ENCODE measurements around the gene NLRC5.

Gene NLRC5

DNA sequence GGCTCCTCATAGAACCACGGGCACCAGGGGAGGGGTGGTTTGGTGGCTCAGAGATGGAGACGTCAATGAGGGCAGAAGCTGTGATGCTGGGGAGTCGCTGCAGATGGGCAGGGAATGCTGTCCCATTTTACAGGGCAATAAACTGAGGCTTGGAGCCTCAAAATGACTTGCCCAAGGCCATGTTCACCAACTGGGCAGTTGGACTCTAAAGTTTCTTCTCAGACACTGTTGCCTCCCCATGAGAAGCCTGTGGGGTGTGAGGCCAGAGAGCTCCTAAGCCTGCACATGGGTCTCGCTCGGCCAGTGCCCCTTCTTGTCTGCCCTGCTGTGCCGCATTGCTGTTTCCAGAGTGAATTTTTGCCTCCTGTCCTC is 141.6 kb downstream of the NLRC5 start:
- no peak overlapping the region for H3K27ac ChIP-seq (ENCODE audit: low read depth, low read length)
- no peaks in the 10 kb centered on the region for H3F3A ChIP-seq (ENCODE audit: control insufficient read depth, insufficient read depth)
- H3K36me3 ChIP-seq (ENCODE audit: control insufficient read depth, low read length): no peaks in the 10 kb centered on the region
- no peaks in the 10 kb centered on the region for H3K79me2 ChIP-seq (ENCODE audit: control insufficient read depth, low read length)
- no peaks in the 10 kb centered on the region for H3K9me2 ChIP-seq (replicated peaks; ENCODE audit: control insufficient read depth, low read length)
- peaks cover 20% of the 10 kb centered on the region for H3K4me1 ChIP-seq (ENCODE audit: control insufficient read depth, low read length)
- H3K9me3 ChIP-seq (ENCODE audit: control insufficient read depth, insufficient read depth, low read length): no peaks in the 10 kb centered on the region
- no peaks in the 10 kb centered on the region for H4K20me1 ChIP-seq (ENCODE audit: control insufficient read depth, insufficient read depth, low read depth, low read length)
- TF ChIP-seq, protein P1, sequence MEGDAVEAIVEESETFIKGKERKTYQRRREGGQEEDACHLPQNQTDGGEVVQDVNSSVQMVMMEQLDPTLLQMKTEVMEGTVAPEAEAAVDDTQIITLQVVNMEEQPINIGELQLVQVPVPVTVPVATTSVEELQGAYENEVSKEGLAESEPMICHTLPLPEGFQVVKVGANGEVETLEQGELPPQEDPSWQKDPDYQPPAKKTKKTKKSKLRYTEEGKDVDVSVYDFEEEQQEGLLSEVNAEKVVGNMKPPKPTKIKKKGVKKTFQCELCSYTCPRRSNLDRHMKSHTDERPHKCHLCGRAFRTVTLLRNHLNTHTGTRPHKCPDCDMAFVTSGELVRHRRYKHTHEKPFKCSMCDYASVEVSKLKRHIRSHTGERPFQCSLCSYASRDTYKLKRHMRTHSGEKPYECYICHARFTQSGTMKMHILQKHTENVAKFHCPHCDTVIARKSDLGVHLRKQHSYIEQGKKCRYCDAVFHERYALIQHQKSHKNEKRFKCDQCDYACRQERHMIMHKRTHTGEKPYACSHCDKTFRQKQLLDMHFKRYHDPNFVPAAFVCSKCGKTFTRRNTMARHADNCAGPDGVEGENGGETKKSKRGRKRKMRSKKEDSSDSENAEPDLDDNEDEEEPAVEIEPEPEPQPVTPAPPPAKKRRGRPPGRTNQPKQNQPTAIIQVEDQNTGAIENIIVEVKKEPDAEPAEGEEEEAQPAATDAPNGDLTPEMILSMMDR (IDR thresholded peaks at IDR 0.05; ENCODE audit: low read depth, low read length, poor library complexity, severe bottlenecking): no peak
- no peak for TF ChIP-seq EZH2phosphoT487 (IDR thresholded peaks at IDR 0.05; ENCODE audit: borderline replicate concordance, low read length)
- no peak overlapping the region for H3K4me2 ChIP-seq (ENCODE audit: low read length)
- H3K4me3 ChIP-seq (ENCODE audit: low read length): no peak overlapping the region
- no peaks in the 10 kb centered on the region for H3K27me3 ChIP-seq (ENCODE audit: control insufficient read depth, low read length)

DNA sequence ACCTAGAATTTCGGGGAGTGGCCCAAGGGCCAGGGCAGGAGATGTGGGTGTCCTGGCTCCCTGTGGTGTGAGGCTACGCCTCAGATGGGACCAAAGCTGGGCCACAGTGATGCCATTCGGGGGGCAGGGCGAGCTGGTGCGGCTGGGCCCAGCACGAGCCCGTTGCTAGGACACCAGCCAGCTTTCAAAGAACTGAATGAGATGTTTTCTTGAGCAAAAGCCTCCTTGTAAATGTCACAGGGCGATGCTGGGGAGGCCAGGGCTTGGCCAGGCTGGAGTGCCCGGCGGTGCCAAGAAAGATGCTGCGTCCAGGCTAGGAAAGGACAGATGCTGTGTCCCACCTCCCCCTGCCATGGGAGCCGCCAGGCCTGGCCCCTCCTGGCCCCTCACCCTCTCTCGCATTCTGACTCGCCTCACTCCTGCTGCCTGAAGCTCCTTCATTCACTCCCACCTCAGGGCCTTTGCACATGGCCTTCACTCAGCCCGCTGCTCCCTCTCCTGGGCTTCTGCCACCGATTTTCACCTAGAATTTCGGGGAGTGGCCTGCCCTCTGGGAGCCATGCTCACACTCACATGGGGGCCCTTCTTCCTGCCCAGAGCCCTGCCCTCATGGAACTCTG is 142.1 kb downstream of the NLRC5 start:
- no peaks in the 10 kb centered on the region for H3F3A ChIP-seq (ENCODE audit: control insufficient read depth, insufficient read depth)
- no peak overlapping the region for H3K27ac ChIP-seq (ENCODE audit: low read depth, low read length)
- H3K9me2 ChIP-seq (replicated peaks; ENCODE audit: control insufficient read depth, low read length): no peaks in the 10 kb centered on the region
- no peaks in the 10 kb centered on the region for H3K79me2 ChIP-seq (ENCODE audit: control insufficient read depth, low read length)
- H4K20me1 ChIP-seq (ENCODE audit: control insufficient read depth, insufficient read depth, low read depth, low read length): no peaks in the 10 kb centered on the region
- no peaks in the 10 kb centered on the region for H3K27me3 ChIP-seq (ENCODE audit: control insufficient read depth, low read length)
- peaks cover 25% of the 10 kb centered on the region for H3K4me1 ChIP-seq (ENCODE audit: control insufficient read depth, low read length)
- no peak overlapping the region for H3K4me2 ChIP-seq (ENCODE audit: low read length)
- no peaks in the 10 kb centered on the region for H3K36me3 ChIP-seq (ENCODE audit: control insufficient read depth, low read length)
- H3K4me3 ChIP-seq (ENCODE audit: low read length): no peak overlapping the region
- no peak for TF ChIP-seq EZH2phosphoT487 (IDR thresholded peaks at IDR 0.05; ENCODE audit: borderline replicate concordance, low read length)
- TF ChIP-seq, protein P1 (IDR thresholded peaks at IDR 0.05; ENCODE audit: low read depth, low read length, poor library complexity, severe bottlenecking): no peak
- no peaks in the 10 kb centered on the region for H3K9me3 ChIP-seq (ENCODE audit: control insufficient read depth, insufficient read depth, low read length)

DNA sequence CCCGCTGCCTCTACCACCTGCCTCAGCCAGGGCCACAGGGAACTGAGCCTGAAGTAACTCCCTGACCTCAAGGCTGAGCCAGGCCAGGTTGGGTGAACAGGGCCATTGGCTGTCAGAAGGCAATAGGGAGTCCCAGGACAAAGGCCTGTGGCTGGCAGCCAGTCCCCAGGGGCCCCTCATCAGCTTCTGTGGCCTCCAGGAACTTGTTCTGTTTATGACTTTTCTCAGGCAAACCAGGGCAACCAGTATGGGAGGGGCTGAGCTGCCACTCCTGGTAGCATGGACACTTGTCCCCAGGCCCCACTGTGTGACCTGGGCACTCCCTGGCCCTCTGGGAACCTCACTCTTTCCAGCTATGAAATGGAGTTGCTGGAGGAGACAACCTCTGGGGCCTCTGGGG is 143.1 kb downstream of the NLRC5 start:
- Histone ChIP-seq H3F3A (ENCODE audit: control insufficient read depth, insufficient read depth) (no peaks in the 10 kb centered on the region), H3K27ac (ENCODE audit: low read depth, low read length) (no peak overlapping the region), H3K9me2 (replicated peaks; ENCODE audit: control insufficient read depth, low read length) (no peaks in the 10 kb centered on the region), H4K20me1 (ENCODE audit: control insufficient read depth, insufficient read depth, low read depth, low read length) (no peaks in the 10 kb centered on the region), H3K4me2 (ENCODE audit: low read length) (no peak overlapping the region), H3K36me3 (ENCODE audit: control insufficient read depth, low read length) (no peaks in the 10 kb centered on the region), H3K27me3 (ENCODE audit: control insufficient read depth, low read length) (no peaks in the 10 kb centered on the region), H3K4me1 (ENCODE audit: control insufficient read depth, low read length) (peaks cover 25% of the 10 kb centered on the region), H3K9me3 (ENCODE audit: control insufficient read depth, insufficient read depth, low read length) (no peaks in the 10 kb centered on the region), H3K79me2 (ENCODE audit: control insufficient read depth, low read length) (no peaks in the 10 kb centered on the region), H3K4me3 (ENCODE audit: low read length) (no peak overlapping the region)
- TF ChIP-seq, protein P1 (IDR thresholded peaks at IDR 0.05; ENCODE audit: low read depth, low read length, poor library complexity, severe bottlenecking): no peak
- no peak for TF ChIP-seq EZH2phosphoT487 (IDR thresholded peaks at IDR 0.05; ENCODE audit: borderline replicate concordance, low read length)

Data from DOHH2 (cell line).